ENCODE results near the gene TEKT5.
"Not testable (repeated sequence)": the region's sequence is repeated elsewhere in the genome, so short reads cannot be mapped to it uniquely, and the experiment has no call there.

The TEKT5 gene

GRCh38 chr16:10658943-10659342 is 35.8 kb downstream of the TEKT5 start:
- no peak for DNase-seq (ENCODE audit: low read depth)

GRCh38 chr16:10657925-10658324 is 36.8 kb downstream of the TEKT5 start:
- DNase-seq (ENCODE audit: low read depth), result no peak

- DNase-seq (ENCODE audit: low read depth), result no peak
Measured at GRCh38 chr16:10656618-10657017, 38.1 kb downstream of the TEKT5 start.

- DNase-seq (ENCODE audit: low read depth), result no peak
Measured at GRCh38 chr16:10655415-10655977, 39.2 kb downstream of the TEKT5 start.

- no peak for DNase-seq (ENCODE audit: low read depth)
Measured at GRCh38 chr16:10654592-10655414, 39.9 kb downstream of the TEKT5 start.

GRCh38 chr16:10652730-10653590 is 41.8 kb downstream of the TEKT5 start:
- no peak for DNase-seq (ENCODE audit: low read depth)

- DNase-seq (ENCODE audit: low read depth), result not testable (repeated sequence)
Measured at GRCh38 chr16:10649098-10649497, 45.6 kb downstream of the TEKT5 start.

- DNase-seq (ENCODE audit: low read depth), result no peak
Measured at GRCh38 chr16:10647721-10648296, 46.9 kb downstream of the TEKT5 start.

- no peak for DNase-seq (ENCODE audit: low read depth)
Measured at GRCh38 chr16:10647264-10647720, 47.4 kb downstream of the TEKT5 start.

GRCh38 chr16:10646581-10647263 is 48.0 kb downstream of the TEKT5 start:
- DNase-seq (ENCODE audit: low read depth), result no peak

- no peak for DNase-seq (ENCODE audit: low read depth)
Measured at GRCh38 chr16:10646228-10646580, 48.5 kb downstream of the TEKT5 start.

- DNase-seq (ENCODE audit: low read depth), result no peak
Measured at GRCh38 chr16:10644092-10644491, 50.6 kb downstream of the TEKT5 start.

GRCh38 chr16:10642964-10643363 is 51.8 kb downstream of the TEKT5 start:
- no peak for DNase-seq (ENCODE audit: low read depth)

GRCh38 chr16:10641953-10642949 is 52.5 kb downstream of the TEKT5 start:
- no peak for DNase-seq (ENCODE audit: low read depth)

- no peak for DNase-seq (ENCODE audit: low read depth)
Measured at GRCh38 chr16:10641555-10641952, 53.2 kb downstream of the TEKT5 start.

GRCh38 chr16:10640934-10641333 is 53.8 kb downstream of the TEKT5 start:
- DNase-seq (ENCODE audit: low read depth), result no peak

GRCh38 chr16:10638101-10638500 is 56.6 kb downstream of the TEKT5 start:
- DNase-seq (ENCODE audit: low read depth), result no peak

GRCh38 chr16:10637337-10638037 is 57.2 kb downstream of the TEKT5 start:
- DNase-seq (ENCODE audit: low read depth), result no peak

- DNase-seq (ENCODE audit: low read depth), result no peak
Measured at GRCh38 chr16:10635365-10636021, 59.2 kb downstream of the TEKT5 start.

Measured in amniotic epithelial cell (primary cell).